GM18858 (cell line): ENCODE measurements around the gene KRTAP9-8.
"Not testable (repeated sequence)": the region's sequence is repeated elsewhere in the genome, so short reads cannot be mapped to it uniquely, and the experiment has no call there.

Experiments
- ATAC-seq: cut with Tn5 transposase; IDR thresholded peaks from one replicate; pipeline ENCODE4 v1.9.1; 2021; ENCODE audit not compliant: unreplicated experiment

KRTAP9-8 gene

DNA sequence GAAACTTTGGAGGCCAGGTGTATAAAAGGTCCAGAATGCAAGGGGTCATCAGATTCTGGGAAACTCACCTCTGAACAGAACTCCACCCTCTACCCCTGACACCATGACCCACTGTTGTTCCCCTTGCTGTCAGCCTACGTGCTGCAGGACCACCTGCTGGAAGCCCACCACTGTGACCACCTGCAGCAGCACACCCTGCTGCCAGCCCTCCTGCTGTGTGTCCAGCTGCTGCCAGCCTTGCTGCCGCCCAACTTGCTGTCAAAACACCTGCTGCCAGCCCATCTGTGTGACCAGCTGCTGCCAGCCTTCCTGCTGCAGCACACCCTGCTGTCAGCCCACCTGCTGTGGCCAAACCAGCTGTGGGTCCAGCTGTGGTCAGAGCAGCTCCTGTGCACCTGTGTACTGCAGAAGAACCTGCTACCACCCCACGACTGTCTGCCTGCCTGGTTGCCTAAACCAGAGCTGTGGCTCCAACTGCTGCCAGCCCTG, at the start of gene KRTAP9-8:
TSS of gene KRTAP9-8 (plus strand) at position 51 of the 489 bp plus-strand sequence. CDS start at position 104, 53 bp downstream.
- not testable (repeated sequence) for ATAC-seq

DNA sequence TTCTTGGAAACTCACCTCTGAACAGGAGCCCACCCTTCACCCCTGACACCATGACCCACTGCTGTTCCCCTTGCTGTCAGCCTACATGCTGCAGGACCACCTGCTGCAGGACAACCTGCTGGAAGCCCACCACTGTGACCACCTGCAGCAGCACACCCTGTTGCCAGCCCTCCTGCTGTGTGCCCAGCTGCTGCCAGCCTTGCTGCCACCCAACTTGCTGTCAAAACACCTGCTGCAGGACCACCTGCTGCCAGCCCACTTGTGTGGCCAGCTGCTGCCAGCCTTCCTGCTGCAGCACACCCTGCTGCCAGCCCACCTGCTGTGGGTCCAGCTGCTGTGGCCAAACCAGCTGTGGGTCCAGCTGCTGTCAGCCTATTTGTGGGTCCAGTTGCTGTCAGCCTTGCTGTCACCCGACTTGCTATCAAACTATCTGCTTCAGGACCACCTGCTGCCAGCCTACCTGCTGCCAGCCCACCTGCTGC, 47.9 kb upstream of the KRTAP9-8 start, which contains the start of gene KRTAP9-1:
TSS of gene KRTAP9-1 (plus strand) at position 51 of the 482 bp plus-strand sequence. CDS start at position 51, 0 bp downstream.
- not testable (repeated sequence) for ATAC-seq

- no peak for ATAC-seq
Observed at GRCh38 chr17:41190328-41190727, 47.5 kb upstream of the KRTAP9-8 start.

DNA sequence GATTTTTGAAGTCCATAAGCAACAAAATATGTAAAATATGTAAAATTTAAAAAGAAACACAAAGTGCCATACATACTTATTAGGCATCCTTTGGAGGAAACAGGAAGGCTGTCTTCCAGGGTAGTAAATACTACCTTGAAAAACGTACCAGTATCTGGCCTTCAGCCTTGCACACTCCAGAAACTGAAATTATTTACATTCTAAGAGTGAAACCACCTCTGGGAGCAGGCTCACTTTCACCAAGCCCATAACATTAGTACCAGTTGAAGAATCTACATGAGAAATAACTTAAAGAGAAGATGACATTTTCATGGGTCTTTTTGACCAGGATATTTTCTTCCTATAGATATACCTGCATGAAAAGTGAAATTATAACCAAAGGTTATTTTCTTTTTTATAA, 41.7 kb upstream of the KRTAP9-8 start:
- ATAC-seq, result no peak

DNA sequence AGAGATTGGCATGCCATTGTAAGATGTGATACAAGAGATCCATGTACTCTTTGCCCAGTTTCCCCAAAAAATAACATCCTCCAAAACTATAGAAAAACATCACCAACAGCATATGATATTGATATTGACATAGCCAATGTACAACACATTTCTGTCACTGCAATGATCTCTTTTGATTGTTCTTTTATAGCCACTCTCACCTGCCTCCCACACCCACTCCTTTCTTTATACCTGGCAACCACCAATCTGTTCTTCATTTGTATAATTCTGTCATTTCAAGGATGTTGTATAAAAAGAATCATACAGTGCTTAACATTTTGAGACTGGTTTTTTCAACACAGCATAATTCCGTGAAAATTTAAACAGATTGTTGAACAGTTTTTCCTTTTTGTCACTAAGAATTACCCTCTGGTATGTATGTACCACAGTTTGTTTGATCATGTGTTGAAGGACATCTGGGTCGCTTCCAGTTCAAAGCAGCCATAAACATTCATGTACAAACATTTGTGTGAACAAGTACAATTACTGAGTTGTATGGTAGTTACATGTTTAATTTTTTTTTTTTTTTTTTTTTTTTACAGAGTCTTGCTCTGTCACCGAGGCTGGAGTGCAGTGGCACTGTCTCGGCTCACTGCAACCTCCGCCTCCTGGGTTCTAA, 38.2 kb upstream of the KRTAP9-8 start:
- ATAC-seq, result no peak

DNA sequence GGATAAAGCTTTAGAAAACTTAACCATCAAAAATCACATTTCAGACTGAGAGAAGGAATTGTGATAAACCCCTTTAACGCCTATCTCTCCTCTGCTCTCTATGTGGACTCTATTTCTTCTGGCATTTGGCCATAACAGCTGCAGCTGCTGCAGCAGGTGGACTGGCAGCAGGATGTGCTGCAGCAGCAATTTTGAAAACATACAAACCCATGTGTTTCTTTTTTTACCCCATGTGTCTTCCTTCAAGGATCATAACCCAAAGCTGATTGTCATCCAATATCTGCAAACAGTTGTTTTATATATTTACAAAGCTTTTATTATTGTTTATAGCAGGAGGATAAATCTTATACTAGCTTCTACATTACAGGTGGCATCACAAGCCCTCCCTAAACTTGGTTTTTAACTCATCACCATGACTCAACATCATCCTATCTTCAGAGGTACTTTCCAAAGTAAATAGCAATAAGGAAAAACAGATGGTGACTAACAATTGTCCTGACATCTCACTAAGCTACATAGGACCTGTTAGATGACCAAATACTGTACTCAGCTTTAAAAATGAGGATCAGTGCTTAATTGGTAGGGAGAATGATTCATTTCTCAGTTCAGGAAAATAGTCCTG, 25.8 kb upstream of the KRTAP9-8 start:
- ATAC-seq, result no peak

DNA sequence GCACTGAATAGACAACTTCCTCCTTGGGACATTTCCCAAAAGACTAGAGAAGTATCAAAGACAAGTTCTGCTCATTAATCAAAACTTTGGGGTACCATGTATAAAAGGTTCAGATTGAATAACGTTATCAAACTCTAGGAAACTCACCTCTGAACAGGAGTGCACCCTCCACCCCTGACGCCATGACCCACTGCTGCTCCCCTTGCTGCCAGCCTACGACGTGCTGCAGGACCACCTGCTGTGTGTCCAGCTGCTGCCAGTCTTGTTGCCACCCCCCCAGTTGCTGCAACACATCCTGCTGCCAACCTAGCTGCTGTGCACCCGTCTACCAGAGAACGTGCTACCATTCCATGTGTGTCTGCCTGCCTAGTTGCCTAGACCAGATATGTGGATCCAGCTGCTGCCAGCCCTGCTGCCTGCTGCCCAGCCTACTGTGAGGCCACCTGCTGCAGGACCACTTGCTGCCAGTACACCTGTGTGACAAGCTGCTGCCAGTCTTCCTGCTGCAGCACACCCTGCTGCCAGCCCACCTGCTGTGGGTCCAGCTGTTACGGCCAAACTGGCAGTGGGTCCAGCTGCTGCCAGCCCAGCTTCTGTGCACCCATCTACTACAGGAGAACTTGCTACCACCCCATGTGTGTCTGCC, 25.2 kb upstream of the KRTAP9-8 start:
- ATAC-seq, result no peak

- no peak for ATAC-seq
Observed at GRCh38 chr17:41215681-41216080, 22.1 kb upstream of the KRTAP9-8 start.

GRCh38 chr17:41223821-41224220, 14.0 kb upstream of the KRTAP9-8 start:
- no peak for ATAC-seq

DNA sequence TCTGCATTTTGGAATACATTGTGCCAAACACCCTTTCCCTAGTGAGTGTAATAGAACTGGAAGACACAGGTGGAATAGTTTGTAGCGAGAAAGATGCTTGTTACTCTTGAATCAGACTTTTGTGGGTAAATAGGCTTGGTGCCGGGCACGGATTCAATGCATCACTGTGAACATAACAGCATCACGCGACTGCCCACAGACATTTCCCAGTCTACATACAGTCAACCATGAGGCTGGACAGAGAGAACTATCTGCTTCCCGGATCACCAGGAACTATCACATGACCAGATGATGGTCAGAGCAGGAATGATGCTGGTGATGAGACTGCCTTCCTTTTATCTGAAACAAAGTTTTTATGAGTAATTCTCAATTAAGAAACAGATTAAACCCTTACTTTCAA, 11.7 kb upstream of the KRTAP9-8 start:
- no peak for ATAC-seq

GRCh38 chr17:41226598-41227095, 11.2 kb upstream of the KRTAP9-8 start, which contains the start of gene KRTAP9-2:
Gene KRTAP9-2, plus strand, starts transcription at chr17:41226648. Its CDS starts 7 bp downstream, at chr17:41226655.
- ATAC-seq, result not testable (repeated sequence)

- ATAC-seq, result no peak
Observed at GRCh38 chr17:41230094-41230493, 7.7 kb upstream of the KRTAP9-8 start.

GRCh38 chr17:41231731-41232130, 6.1 kb upstream of the KRTAP9-8 start:
- no peak for ATAC-seq

- ATAC-seq, result not testable (repeated sequence)
Observed at GRCh38 chr17:41232399-41233105, 5.2 kb upstream of the KRTAP9-8 start, which contains the start of gene KRTAP9-3. Gene KRTAP9-3, plus strand, starts transcription at chr17:41232449. Its CDS starts 53 bp downstream, at chr17:41232502.

DNA sequence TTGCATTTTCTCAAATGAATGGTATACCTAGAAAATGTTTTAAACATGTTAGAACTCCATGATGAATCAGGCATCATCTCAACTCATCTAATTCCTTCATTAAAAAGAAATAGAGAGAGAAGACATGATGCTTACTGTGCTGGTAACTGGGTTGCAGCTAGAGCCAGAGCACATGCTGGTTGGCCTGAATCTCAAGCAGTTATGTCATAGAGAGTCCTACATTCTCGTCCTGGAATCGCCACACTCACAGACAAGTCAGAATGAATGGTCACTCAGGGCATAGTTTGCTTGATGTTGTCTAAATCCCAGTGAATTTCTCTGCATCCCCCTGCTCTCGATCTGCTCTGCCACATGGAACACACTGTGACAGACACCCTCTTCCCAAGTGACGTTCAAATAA, 683 bp upstream of the KRTAP9-8 start:
- ATAC-seq, result not testable (repeated sequence)

- not testable (repeated sequence) for ATAC-seq
Observed at GRCh38 chr17:41246995-41247787, 9.4 kb downstream of the KRTAP9-8 start.

DNA sequence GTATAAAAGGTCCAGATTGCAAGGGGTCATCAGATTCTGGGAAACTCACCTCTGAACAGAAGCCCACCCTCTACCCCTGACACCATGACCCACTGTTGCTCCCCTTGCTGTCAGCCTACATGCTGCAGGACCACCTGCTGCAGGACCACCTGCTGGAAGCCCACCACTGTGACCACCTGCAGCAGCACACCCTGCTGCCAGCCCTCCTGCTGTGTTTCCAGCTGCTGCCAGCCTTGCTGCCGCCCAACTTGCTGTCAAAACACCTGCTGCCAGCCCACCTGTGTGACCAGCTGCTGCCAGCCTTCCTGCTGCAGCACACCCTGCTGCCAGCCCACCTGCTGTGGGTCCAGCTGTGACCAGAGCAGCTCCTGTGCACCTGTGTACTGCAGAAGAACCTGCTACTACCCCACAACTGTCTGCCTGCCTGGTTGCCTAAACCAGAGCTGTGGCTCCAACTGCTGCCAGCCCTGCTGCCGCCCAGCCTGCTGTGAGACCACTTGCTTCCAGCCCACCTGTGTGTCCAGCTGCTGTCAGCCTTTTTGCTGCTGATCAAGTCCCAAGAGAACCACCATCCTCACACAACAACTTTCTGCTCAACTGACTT, 11.9 kb downstream of the KRTAP9-8 start, which contains the start of gene KRTAP9-4:
TSS of gene KRTAP9-4 (plus strand) at position 51 of the 604 bp plus-strand sequence. CDS start at position 85, 34 bp downstream.
- ATAC-seq, result not testable (repeated sequence)

GRCh38 chr17:41251261-41251660, 13.5 kb downstream of the KRTAP9-8 start:
- no peak for ATAC-seq

DNA sequence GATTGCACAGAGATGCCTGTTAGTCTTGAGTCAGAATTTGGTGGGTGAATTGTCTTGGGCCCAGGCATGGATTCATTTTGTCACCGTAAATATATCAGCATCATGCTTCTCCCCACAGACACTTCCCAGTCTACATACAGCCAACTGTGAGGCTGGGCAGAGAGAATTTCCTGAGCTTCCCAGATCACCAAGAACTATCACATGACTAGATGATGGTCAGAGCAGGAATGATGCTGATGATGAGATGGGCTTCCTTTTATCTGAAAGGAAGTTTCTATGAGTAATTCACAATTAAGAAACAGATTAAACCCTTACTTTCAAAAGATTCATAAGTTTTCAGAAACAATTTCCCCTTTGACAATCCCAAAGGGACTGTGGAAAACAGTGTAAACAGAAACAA, 17.1 kb downstream of the KRTAP9-8 start:
- no peak for ATAC-seq
